T-helper 1 cell (primary cell): ENCODE results near the gene MEGF11.
"Not testable (repeated sequence)": the region's sequence is repeated elsewhere in the genome, so short reads cannot be mapped to it uniquely, and the experiment has no call there.

Experiments used
- DNase-seq, 5 donors: peaks; one replicate each; pipeline ENCODE4 v3.0.0-alpha.2; 2012 to 2020

Gene MEGF11

GRCh38 chr15:65909831-65910230, 343.7 kb downstream of the MEGF11 start:
- DNase-seq = no peak

- DNase-seq = no peak
These were observed 344.7 kb downstream of the MEGF11 start for GRCh38 chr15:65908876-65909275.

GRCh38 chr15:65907661-65908060, 345.9 kb downstream of the MEGF11 start:
- no peak for DNase-seq

- DNase-seq = no peak
These were observed 347.2 kb downstream of the MEGF11 start for GRCh38 chr15:65906396-65906795.

- DNase-seq = no peak
These were observed 349.2 kb downstream of the MEGF11 start for GRCh38 chr15:65904301-65904700.

- DNase-seq = no peak
These were observed 350.1 kb downstream of the MEGF11 start for GRCh38 chr15:65903296-65904073.

- peak in 1 of 5 donors; percentile 15 for DNase-seq
These were observed 351.2 kb downstream of the MEGF11 start for GRCh38 chr15:65902373-65902772.

GRCh38 chr15:65901836-65902235, 351.7 kb downstream of the MEGF11 start:
- no peak for DNase-seq

- no peak for DNase-seq
These were observed 352.2 kb downstream of the MEGF11 start for GRCh38 chr15:65901336-65901735.

GRCh38 chr15:65900488-65900887, 353.1 kb downstream of the MEGF11 start:
- DNase-seq = no peak

GRCh38 chr15:65896236-65896635, 357.3 kb downstream of the MEGF11 start:
- no peak for DNase-seq

- DNase-seq = no peak
These were observed 360.5 kb downstream of the MEGF11 start for GRCh38 chr15:65893060-65893459.

GRCh38 chr15:65888981-65889380, 364.6 kb downstream of the MEGF11 start:
- DNase-seq = peak in 1 of 5 donors; percentile 43

GRCh38 chr15:65887565-65887964, 366.0 kb downstream of the MEGF11 start:
- peak in 3 of 5 donors; percentile 21 to 85 (median 25) for DNase-seq

GRCh38 chr15:65885668-65886218, 367.8 kb downstream of the MEGF11 start:
- DNase-seq = no peak

- no peak for DNase-seq
These were observed 369.0 kb downstream of the MEGF11 start for GRCh38 chr15:65884511-65884910.

- DNase-seq = no peak
These were observed 370.0 kb downstream of the MEGF11 start for GRCh38 chr15:65883571-65883970.

GRCh38 chr15:65881766-65882434, 371.6 kb downstream of the MEGF11 start:
- peak in 1 of 5 donors; percentile 14 for DNase-seq

- no peak for DNase-seq
These were observed 375.8 kb downstream of the MEGF11 start for GRCh38 chr15:65877749-65878148.

GRCh38 chr15:65875458-65875857, 378.1 kb downstream of the MEGF11 start:
- no peak for DNase-seq

GRCh38 chr15:65873256-65873655, 380.3 kb downstream of the MEGF11 start:
- no peak for DNase-seq

- not testable (repeated sequence) for DNase-seq
These were observed 381.0 kb downstream of the MEGF11 start for GRCh38 chr15:65872596-65872995.

GRCh38 chr15:65871886-65872285, 381.7 kb downstream of the MEGF11 start:
- DNase-seq = not testable (repeated sequence)
